Neural progenitor cell (in vitro differentiated cells): ENCODE results near the gene SACS. TPM values are rescaled to one million over a fixed set of nuclear protein-coding genes. Genes with fewer than 3 reads are reported as not detected.

ENCODE experiments used
- DNase-seq: peaks from one replicate; pipeline ENCODE4 v3.0.0-alpha.2; 2016; ENCODE audit warnings: low spot score
- H2AFZ ChIP-seq: fragments of 200-600 bp; sonication (generic); replicated peaks from 2 replicates; pipeline ENCODE4 v1.6.1; 2016; ENCODE audit warnings: antibody characterized with exemption
- H3F3A ChIP-seq: fragments of 200-600 bp; sonication (generic); 2 replicates; pipeline ENCODE4 v1.6.1; 2016; ENCODE audit warnings: antibody characterized with exemption, low read depth
- H3K27ac ChIP-seq: fragments of 200-600 bp; sonication (generic); 2 replicates; pipeline ENCODE4 v1.5.1; 2016; ENCODE audit warnings: mild to moderate bottlenecking
- H3K27me3 ChIP-seq: fragments of 200-600 bp; sonication (generic); 2 replicates; pipeline ENCODE4 v1.6.1; 2016; ENCODE audit warnings: mild to moderate bottlenecking, moderate library complexity
- H3K36me3 ChIP-seq: fragments of 200-600 bp; sonication (generic); 2 replicates; pipeline ENCODE4 v1.5.1; 2016
- H3K4me1 ChIP-seq: fragments of 200-600 bp; sonication (generic); 2 replicates; pipeline ENCODE4 v1.6.1; 2016; ENCODE audit warnings: mixed run types
- H3K4me2 ChIP-seq: fragments of 200-600 bp; sonication (generic); 2 replicates; pipeline ENCODE4 v1.6.1; 2016
- H3K4me3 ChIP-seq: fragments of 200-600 bp; sonication (generic); 2 replicates; pipeline ENCODE4 v1.5.1; 2016
- H3K79me2 ChIP-seq: fragments of 200-600 bp; sonication (generic); 2 replicates; pipeline ENCODE4 v1.6.1; 2016; ENCODE audit warnings: low read depth
- H3K9ac ChIP-seq: fragments of 200-600 bp; sonication (generic); 2 replicates; pipeline ENCODE4 v1.6.1; 2016
- H3K9me3 ChIP-seq: fragments of 200-600 bp; sonication (generic); 2 replicates; pipeline ENCODE4 v1.5.1; 2016; ENCODE audit warnings: low read depth
- H4K20me1 ChIP-seq: fragments of 200-600 bp; sonication (generic); 2 replicates; pipeline ENCODE4 v1.6.1; 2016; ENCODE audit warnings: low read depth
- H3K27ac Mint-ChIP-seq: 3 replicates; pipeline ENCODE4 v1.8.0; 2021; ENCODE audit warnings: mixed read lengths
- H3K27me3 Mint-ChIP-seq: 2 replicates; pipeline ENCODE4 v1.8.0; 2022; ENCODE audit warnings: low read depth, mild to moderate bottlenecking, inconsistent platforms, moderate library complexity, mixed read lengths; ENCODE audit not compliant: insufficient read depth
- H3K36me3 Mint-ChIP-seq: 3 replicates; pipeline ENCODE4 v1.8.0; 2021; ENCODE audit warnings: mixed read lengths
- H3K4me1 Mint-ChIP-seq: 3 replicates; pipeline ENCODE4 v1.8.0; 2021; ENCODE audit warnings: mixed read lengths
- H3K4me3 Mint-ChIP-seq: 3 replicates; pipeline ENCODE4 v1.8.0; 2021; ENCODE audit warnings: mild to moderate bottlenecking, moderate library complexity, mixed read lengths
- H3K9me3 Mint-ChIP-seq: 3 replicates; pipeline ENCODE4 v1.8.0; 2020; ENCODE audit warnings: mixed read lengths
- CTCF ChIP-seq: fragments of 200-600 bp; sonication (generic); IDR thresholded peaks from 2 replicates; pipeline ENCODE4 v1.5.1; 2017; ENCODE audit warnings: antibody characterized with exemption, mild to moderate bottlenecking
- EZH2 ChIP-seq: fragments of 200-600 bp; sonication (generic); IDR thresholded peaks from 2 replicates; pipeline ENCODE4 v1.6.1; 2017; ENCODE audit warnings: antibody characterized with exemption, mild to moderate bottlenecking, moderate library complexity
- EZH2phosphoT487 ChIP-seq: fragments of 200-600 bp; sonication (generic); IDR thresholded peaks from 2 replicates; pipeline ENCODE4 v1.6.1; 2017; ENCODE audit warnings: antibody characterized with exemption
- total RNA-seq: library from RNA; depleted of rRNA; stranded (reverse); fragments of >200 nt; gene quantifications from 2 replicates; pipeline ENCODE4 v1.2.3, GENCODE V29; 2015; ENCODE audit warnings: low replicate concordance

The SACS gene
- total RNA-seq, 1 donor from 2014 or later, result 77.7 TPM

- DNase-seq, result peak; percentile 21
- Histone ChIP-seq H3K4me1 (peaks cover 29% of the 10 kb centered on the region), H3K36me3 (no peaks in the 10 kb centered on the region), H3K79me2 (no peaks in the 10 kb centered on the region), H3K9me3 (no peaks in the 10 kb centered on the region), H3K27ac (no peak overlapping the region), H3K27me3 (peaks cover 19% of the 10 kb centered on the region), H3K9ac (no peak overlapping the region), H3K4me2 (peak overlapping the region; percentile 79), H4K20me1 (no peaks in the 10 kb centered on the region), H3F3A (peaks cover 46% of the 10 kb centered on the region), H3K4me3 (no peak overlapping the region), H2AFZ (peak overlapping the region; percentile 72)
- peaks cover 32% of the 10 kb centered on the region for H3K4me1 Mint-ChIP-seq
- peaks cover 3% of the 10 kb centered on the region for H3K27me3 Mint-ChIP-seq
- peaks cover 6% of the 10 kb centered on the region for H3K9me3 Mint-ChIP-seq
- H3K4me3 Mint-ChIP-seq, result no peak overlapping the region
- TF ChIP-seq EZH2, result no peak
- TF ChIP-seq EZH2phosphoT487, result no peak
- no peak for TF ChIP-seq CTCF
- no peaks in the 10 kb centered on the region for H3K36me3 Mint-ChIP-seq
- no peak overlapping the region for H3K27ac Mint-ChIP-seq
Measured at GRCh38 chr13:23467048-23467931, 33.8 kb upstream of the SACS start.

- Histone ChIP-seq H3K4me3 (peak overlapping the region; percentile 43), H3K4me1 (peaks cover 24% of the 10 kb centered on the region), H3K27ac (no peak overlapping the region), H3K36me3 (no peaks in the 10 kb centered on the region), H2AFZ (peak overlapping the region; percentile 92), H4K20me1 (no peaks in the 10 kb centered on the region), H3K9me3 (no peaks in the 10 kb centered on the region), H3K4me2 (peak overlapping the region; percentile 79), H3F3A (peaks cover 40% of the 10 kb centered on the region), H3K79me2 (no peaks in the 10 kb centered on the region), H3K9ac (no peak overlapping the region), H3K27me3 (peaks cover 19% of the 10 kb centered on the region)
- H3K27ac Mint-ChIP-seq, result no peak overlapping the region
- peak overlapping the region; percentile 80 for H3K4me3 Mint-ChIP-seq
- peaks cover 6% of the 10 kb centered on the region for H3K9me3 Mint-ChIP-seq
- DNase-seq, result peak; percentile 85
- H3K36me3 Mint-ChIP-seq, result no peaks in the 10 kb centered on the region
- TF ChIP-seq EZH2phosphoT487 (no peak), EZH2 (no peak), CTCF (peak; percentile 65)
- H3K4me1 Mint-ChIP-seq, result peaks cover 30% of the 10 kb centered on the region
- peaks cover 3% of the 10 kb centered on the region for H3K27me3 Mint-ChIP-seq
Measured at GRCh38 chr13:23466144-23467002, 32.9 kb upstream of the SACS start.

DNA sequence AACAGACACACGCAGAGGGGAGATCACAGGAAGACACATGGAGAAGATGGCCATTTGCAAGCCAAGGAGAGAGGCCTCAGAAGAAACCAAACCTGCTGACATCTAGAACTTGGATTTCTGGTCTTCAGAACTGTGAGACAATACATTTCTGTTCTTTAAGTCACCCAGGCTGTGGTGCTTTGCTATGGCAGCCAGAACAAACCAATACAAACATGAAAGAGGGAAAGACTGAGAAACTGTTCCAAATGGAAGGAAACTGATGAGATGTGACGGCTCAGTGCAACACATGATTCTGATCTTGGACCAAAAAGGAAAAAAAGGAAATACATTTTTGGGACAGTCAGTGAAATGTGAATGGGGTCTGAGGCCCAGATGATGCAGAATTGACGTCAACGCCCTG, 30.2 kb upstream of the SACS start:
- H4K20me1 ChIP-seq, result no peaks in the 10 kb centered on the region
- TF ChIP-seq EZH2phosphoT487 (no peak), EZH2 (no peak)
- Mint-ChIP-seq H3K27me3 (peaks cover 3% of the 10 kb centered on the region), H3K9me3 (peaks cover 6% of the 10 kb centered on the region), H3K4me1 (peaks cover 7% of the 10 kb centered on the region), H3K4me3 (no peak overlapping the region), H3K36me3 (no peaks in the 10 kb centered on the region), H3K27ac (peak overlapping the region; percentile 2)
- peaks cover 20% of the 10 kb centered on the region for H3F3A ChIP-seq
- no peak for DNase-seq
- H2AFZ ChIP-seq, result no peak overlapping the region
- no peaks in the 10 kb centered on the region for H3K79me2 ChIP-seq
- H3K4me1 ChIP-seq, result peaks cover 3% of the 10 kb centered on the region
- H3K36me3 ChIP-seq, result no peaks in the 10 kb centered on the region
- no peak overlapping the region for H3K9ac ChIP-seq
- no peak overlapping the region for H3K27ac ChIP-seq
- no peak overlapping the region for H3K4me3 ChIP-seq
- no peaks in the 10 kb centered on the region for H3K9me3 ChIP-seq
- no peak overlapping the region for H3K4me2 ChIP-seq
- peaks cover 19% of the 10 kb centered on the region for H3K27me3 ChIP-seq
